GM10248 (cell line): Measurements from ENCODE around the gene DENND4C.
"Not testable (repeated sequence)": the region's sequence is repeated elsewhere in the genome, so short reads cannot be mapped to it uniquely, and the experiment has no call there.

Experiments used
- CTCF ChIA-PET: fragments of 300-600 bp; sonication (Branson Sonifier 250); formaldehyde crosslinking; extraction: SDS; loops from one replicate; lab custom pipeline; 2021; ENCODE audit warnings: antibody characterized with exemption; lab: Yijun Ruan, JAX
- POLR2A ChIA-PET: fragments of 350-650 bp; sonication (Branson Sonifier 250); formaldehyde crosslinking; extraction: SDS; loops from one replicate; lab custom pipeline; 2020; ENCODE audit warnings: antibody characterized with exemption; lab: Yijun Ruan, JAX
- DNase-seq: peaks from one replicate; pipeline ENCODE4 v3.0.0; 2012; ENCODE audit errors: extremely low spot score
- CTCF ChIP-seq: IDR thresholded peaks from 2 replicates; pipeline ENCODE4 v1.5.1; 2012; ENCODE audit warnings: mild to moderate bottlenecking, low read depth; ENCODE audit errors: extremely low read depth, missing control alignments, control extremely low read depth

Gene DENND4C

GRCh38 chr9:19409401-19410194 lies 179.1 kb downstream of the DENND4C start:
- DNase-seq = peak; percentile 35
- TF ChIP-seq CTCF = no peak
- CTCF ChIA-PET = interaction anchor here (2.1 kb wide), 1 partner anchor 10 kb away, joined by 6 read pairs; no protein-coding TSS in a partner anchor
- POLR2A ChIA-PET = interaction anchor here (0.9 to 1.0 kb wide), 2 partner anchors 30 to 32 kb away, joined by 3 to 7 read pairs; partner anchors contain the start of gene RPS6

GRCh38 chr9:19410195-19410503 lies 179.7 kb downstream of the DENND4C start:
- ChIA-PET POLR2A (no interaction called here), CTCF (interaction anchor here (1.0 to 2.1 kb wide), 2 partner anchors 10 to 12 kb away, joined by 4 to 6 read pairs; no protein-coding TSS in a partner anchor)
- no peak for TF ChIP-seq CTCF
- DNase-seq = no peak

GRCh38 chr9:19410594-19410993 lies 180.1 kb downstream of the DENND4C start:
- TF ChIP-seq CTCF = no peak
- no peak for DNase-seq
- CTCF ChIA-PET = interaction anchor here (1.0 to 2.1 kb wide), 2 partner anchors 9 to 11 kb away, joined by 4 to 6 read pairs; no protein-coding TSS in a partner anchor
- POLR2A ChIA-PET = no interaction called here

- DNase-seq = no peak
- TF ChIP-seq CTCF = no peak
- ChIA-PET CTCF (interaction anchor here (1.0 to 2.1 kb wide), 3 partner anchors 9 to 54 kb away, joined by 4 to 6 read pairs (median 4); no protein-coding TSS in a partner anchor), POLR2A (no interaction called here)
Observed at GRCh38 chr9:19411316-19411715, 180.8 kb downstream of the DENND4C start.

- CTCF ChIA-PET = interaction anchor here (1.0 to 1.7 kb wide), 2 partner anchors 25 to 54 kb away, joined by 3 to 5 read pairs; no protein-coding TSS in a partner anchor
- POLR2A ChIA-PET, DNase-seq: not testable (repeated sequence)
Observed at GRCh38 chr9:19413456-19413855, 183.0 kb downstream of the DENND4C start.

GRCh38 chr9:19416143-19416542 lies 185.7 kb downstream of the DENND4C start:
- DNase-seq = no peak
- no peak for TF ChIP-seq CTCF
- ChIA-PET POLR2A (no interaction called here), CTCF (interaction anchor here (2.6 kb wide), 1 partner anchor 49 kb away, joined by 8 read pairs; no protein-coding TSS in a partner anchor)

GRCh38 chr9:19420877-19421276 lies 190.4 kb downstream of the DENND4C start:
- TF ChIP-seq CTCF = no peak
- POLR2A ChIA-PET = no interaction called here
- DNase-seq = no peak
- CTCF ChIA-PET = interaction anchor here (1.0 to 3.0 kb wide), 5 partner anchors 9 to 44 kb away, joined by 3 to 13 read pairs (median 6); no protein-coding TSS in a partner anchor
